Left renal pelvis (tissue), 4 donors: Measurements from ENCODE around the gene SHCBP1. TPM values are rescaled to one million over a fixed set of nuclear protein-coding genes. Genes with fewer than 3 reads are reported as not detected.

Source experiments
- polyA plus RNA-seq, 4 donors: library from polyadenylated mRNA; unstranded; fragments of 120-200 nt; gene quantifications; one replicate each; pipeline ENCODE4 v1.2.1, GENCODE V29; 2013; ENCODE audit not compliant: insufficient read length in 4 of 4

Gene SHCBP1
- polyA plus RNA-seq, 4 donors, result 8.3 to 11.5 (median 9.2) TPM

Other genes starting within 250 kb of the SHCBP1 start
- 100 to 1,000 TPM; 102 to 163 (median 146) TPM for gene VPS35, start 67.8 kb upstream of the SHCBP1 start, polyA plus RNA-seq
- 10 to 100 TPM; 15.0 to 33.7 (median 20.1) TPM for gene ORC6, start 68.3 kb upstream of the SHCBP1 start, polyA plus RNA-seq
- 1 to 10 TPM in 2 of 4 donors, under 1 TPM in 2; 0.14 to 1.3 (median 1.0) TPM for gene MYLK3, start 127.0 kb upstream of the SHCBP1 start, polyA plus RNA-seq
- 10 to 100 TPM; 20.3 to 36.7 (median 29.6) TPM for gene C16orf87, start 209.8 kb upstream of the SHCBP1 start, polyA plus RNA-seq